Urinary bladder (tissue), 4 donors: Measurements from ENCODE around the gene NPAS3. TPM values are rescaled to one million over a fixed set of nuclear protein-coding genes. Genes with fewer than 3 reads are reported as not detected.

Source experiments
- DNase-seq: peaks from one replicate; pipeline ENCODE4 v3.0.0-alpha.2; 2015; ENCODE audit errors: extremely low spot score
- H3K27ac ChIP-seq: one replicate; pipeline ENCODE4 v1.5.1; 2013; ENCODE audit warnings: low read depth, mild to moderate bottlenecking, moderate library complexity
- H3K36me3 ChIP-seq: one replicate; pipeline ENCODE4 v1.6.1; 2013; ENCODE audit warnings: mild to moderate bottlenecking, moderate library complexity; ENCODE audit not compliant: insufficient read depth
- H3K4me1 ChIP-seq: one replicate; pipeline ENCODE4 v1.6.1; 2013; ENCODE audit warnings: mild to moderate bottlenecking, moderate library complexity; ENCODE audit not compliant: insufficient read depth
- H3K4me3 ChIP-seq: one replicate; pipeline ENCODE4 v1.5.1; 2013; ENCODE audit warnings: low read depth, low read length
- WGBS: extraction: QIAGEN DNeasy Blood & Tissue Kit; methylation state at CpG from one replicate; pipeline ENCODE4 v1.1.7; 2013; 5-methylcytosine and 5-hydroxymethylcytosine counted together
- polyA plus RNA-seq: library from polyadenylated mRNA; stranded (reverse); fragments of 200-250 nt; gene quantifications from one replicate; pipeline ENCODE4 v1.2.3, GENCODE V29; 2013
- total RNA-seq: library from RNA; depleted of rRNA; stranded (reverse); fragments of >200 nt; gene quantifications from one replicate; pipeline ENCODE4 v1.2.3, GENCODE V29; 2014
- donor health status: healthy with polysubstance abuse.
- donor health status: healthy.

Gene NPAS3
- total and polyA plus RNA-seq, 2 donors, result 1.0 to 7.1 TPM

GRCh38 chr14:33376510-33376909 lies 437.8 kb downstream of the NPAS3 start:
- WGBS, result 44% methylated on average over 3 of the region's 3 CpGs
- Histone ChIP-seq H3K4me1 (no peaks in the 10 kb centered on the region), H3K36me3 (no peaks in the 10 kb centered on the region), H3K4me3 (no peak overlapping the region), H3K27ac (no peak overlapping the region)
- no peak for DNase-seq

DNA sequence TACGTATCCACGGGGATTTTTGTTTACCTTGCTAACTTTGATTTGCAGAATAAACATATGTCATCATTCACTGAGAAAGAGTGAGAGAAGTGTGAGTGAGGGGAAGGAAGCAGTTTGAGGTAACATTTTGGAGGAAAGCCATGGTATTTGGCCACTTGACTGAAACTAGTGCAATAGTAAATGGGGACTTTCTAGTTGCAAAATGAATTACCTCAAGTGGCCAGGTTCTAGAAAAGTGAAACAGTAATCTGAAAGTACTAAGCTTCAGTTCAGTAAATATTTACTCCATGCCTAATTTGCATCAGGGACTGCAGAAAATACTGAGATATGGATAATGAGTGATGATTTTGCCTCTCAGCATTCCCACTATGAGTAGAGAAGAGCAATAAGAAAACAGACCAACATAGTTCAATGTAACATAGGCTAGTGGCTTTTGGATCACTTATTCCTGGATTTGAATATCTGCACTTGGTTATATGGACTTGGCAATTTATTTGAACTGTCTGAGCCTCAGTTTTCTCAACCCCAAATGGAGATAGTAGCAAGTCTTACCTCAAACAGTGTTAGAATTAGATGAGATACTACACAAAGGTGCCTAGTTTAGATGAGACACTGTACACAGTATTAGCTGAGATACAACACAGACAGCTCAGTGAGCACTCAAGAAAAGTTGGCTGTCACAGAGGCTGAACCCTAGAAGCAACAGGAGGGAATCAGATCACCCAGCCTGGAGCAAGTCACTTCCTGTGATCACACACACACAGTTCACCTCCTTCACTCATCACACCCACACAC lies 439.1 kb downstream of the NPAS3 start:
- Histone ChIP-seq H3K4me3 (no peak overlapping the region), H3K4me1 (no peaks in the 10 kb centered on the region), H3K36me3 (no peaks in the 10 kb centered on the region), H3K27ac (no peak overlapping the region)
- 85% methylated on average over 2 of the region's 2 CpGs for WGBS
- DNase-seq, result no peak

GRCh38 chr14:33381717-33382116 lies 443.0 kb downstream of the NPAS3 start:
- no peak for DNase-seq
- H3K27ac ChIP-seq, result no peak overlapping the region
- no peaks in the 10 kb centered on the region for H3K4me1 ChIP-seq
- no peak overlapping the region for H3K4me3 ChIP-seq
- 65% methylated on average over 2 of the region's 2 CpGs for WGBS
- no peaks in the 10 kb centered on the region for H3K36me3 ChIP-seq

GRCh38 chr14:33386140-33386539 lies 447.5 kb downstream of the NPAS3 start:
- H3K4me1 ChIP-seq, result no peaks in the 10 kb centered on the region
- no peak overlapping the region for H3K4me3 ChIP-seq
- H3K36me3 ChIP-seq, result no peaks in the 10 kb centered on the region
- H3K27ac ChIP-seq, result no peak overlapping the region
- no peak for DNase-seq

DNA sequence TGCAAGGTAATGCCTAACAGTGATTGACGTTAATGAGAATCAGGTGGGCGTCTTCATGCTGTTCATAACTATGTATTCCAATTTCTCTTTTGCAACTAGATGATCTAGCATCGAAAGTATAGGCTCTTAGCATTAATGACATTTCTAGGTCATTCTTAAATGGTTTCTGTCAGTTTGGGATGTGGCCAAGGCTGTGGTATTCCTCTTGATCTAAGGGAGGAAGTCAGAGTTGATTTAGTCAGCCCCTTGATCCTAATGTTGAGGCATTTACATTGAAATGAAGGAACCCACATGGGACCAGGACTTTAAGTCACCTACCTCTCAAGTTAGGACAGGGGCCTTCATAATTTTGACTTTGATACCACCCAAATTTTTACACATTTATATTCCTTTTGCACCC lies 448.1 kb downstream of the NPAS3 start:
- Histone ChIP-seq H3K4me3 (no peak overlapping the region), H3K4me1 (no peaks in the 10 kb centered on the region), H3K36me3 (no peaks in the 10 kb centered on the region), H3K27ac (no peak overlapping the region)
- no peak for DNase-seq
- WGBS, result 88% methylated on average over 3 of the region's 3 CpGs

DNA sequence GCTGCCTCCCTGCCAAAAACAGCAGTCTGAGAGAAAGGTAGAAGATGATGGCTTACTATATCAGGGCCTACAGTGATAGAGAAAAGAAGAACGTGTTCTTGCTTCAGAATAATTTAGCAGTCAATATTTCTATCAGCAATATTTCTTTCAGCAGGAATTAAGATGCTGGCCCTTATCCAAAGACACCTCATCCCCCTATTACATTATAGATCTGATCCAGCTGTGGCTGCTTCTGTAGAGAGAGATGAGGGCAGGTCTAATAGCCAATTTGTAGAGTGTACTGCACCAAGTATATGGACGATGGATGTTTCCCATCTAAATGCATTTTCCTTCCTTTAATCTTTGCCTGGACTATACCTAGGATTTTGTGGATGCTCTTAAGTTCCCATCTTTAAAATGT lies 451.7 kb downstream of the NPAS3 start:
- Histone ChIP-seq H3K4me3 (no peak overlapping the region), H3K4me1 (no peaks in the 10 kb centered on the region), H3K36me3 (no peaks in the 10 kb centered on the region), H3K27ac (no peak overlapping the region)
- 49% methylated on average over 2 of the region's 2 CpGs for WGBS
- no peak for DNase-seq

GRCh38 chr14:33393231-33393894 lies 454.7 kb downstream of the NPAS3 start:
- no peak overlapping the region for H3K4me3 ChIP-seq
- no peaks in the 10 kb centered on the region for H3K36me3 ChIP-seq
- H3K4me1 ChIP-seq, result no peaks in the 10 kb centered on the region
- WGBS, result 67% methylated on average over 11 of the region's 11 CpGs
- H3K27ac ChIP-seq, result no peak overlapping the region
- DNase-seq, result no peak

GRCh38 chr14:33393895-33394368 lies 455.3 kb downstream of the NPAS3 start:
- Histone ChIP-seq H3K4me3 (no peak overlapping the region), H3K27ac (no peak overlapping the region), H3K36me3 (no peaks in the 10 kb centered on the region), H3K4me1 (no peaks in the 10 kb centered on the region)
- DNase-seq, result no peak
- WGBS, result 88% methylated on average over 3 of the region's 3 CpGs

- DNase-seq, result no peak
- H3K27ac ChIP-seq, result no peak overlapping the region
- WGBS, result 90% methylated on average over 3 of the region's 3 CpGs
- no peak overlapping the region for H3K4me3 ChIP-seq
- no peaks in the 10 kb centered on the region for H3K4me1 ChIP-seq
- no peaks in the 10 kb centered on the region for H3K36me3 ChIP-seq
These were observed 462.6 kb downstream of the NPAS3 start for GRCh38 chr14:33401311-33401710.

DNA sequence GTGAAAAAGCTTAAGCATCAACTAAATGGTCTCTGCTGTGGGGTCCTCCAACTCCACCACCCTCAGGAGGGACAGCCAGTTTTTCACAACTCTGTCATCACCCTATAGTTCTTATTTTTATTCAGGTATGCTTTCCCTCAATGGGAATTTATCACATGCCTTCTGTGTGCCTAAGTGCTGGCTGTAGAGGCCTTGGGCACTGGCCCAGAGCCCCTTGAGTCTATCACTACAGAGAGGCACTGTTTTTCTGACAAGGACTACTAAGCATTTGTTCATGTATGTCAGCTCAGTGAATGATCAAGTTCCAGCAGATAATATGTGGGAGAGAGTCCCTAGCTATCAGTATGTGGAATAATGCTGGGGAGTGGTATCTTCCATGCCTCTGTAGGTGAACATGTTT lies 463.9 kb downstream of the NPAS3 start:
- H3K4me3 ChIP-seq, result no peak overlapping the region
- no peaks in the 10 kb centered on the region for H3K36me3 ChIP-seq
- H3K27ac ChIP-seq, result no peak overlapping the region
- no peak for DNase-seq
- no peaks in the 10 kb centered on the region for H3K4me1 ChIP-seq

DNA sequence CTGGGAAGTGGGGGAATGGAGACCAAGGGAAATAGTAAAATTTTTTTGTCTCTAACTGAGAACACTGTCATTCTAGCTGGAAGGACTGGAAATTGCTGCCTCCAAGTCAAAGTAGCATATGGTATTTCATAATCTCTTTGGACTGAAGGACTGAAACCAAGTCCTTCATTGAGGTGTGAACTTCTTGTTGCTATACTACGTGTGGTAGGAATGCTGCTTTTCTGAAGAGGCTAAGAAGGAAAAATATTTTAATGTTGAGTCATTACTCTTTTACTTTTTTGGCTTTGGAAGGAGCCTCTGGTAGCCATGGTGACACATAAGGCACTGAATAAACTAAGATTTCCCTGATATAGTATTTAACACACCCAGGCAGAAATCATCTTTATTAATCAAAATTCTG lies 465.4 kb downstream of the NPAS3 start:
- Histone ChIP-seq H3K4me1 (no peaks in the 10 kb centered on the region), H3K36me3 (no peaks in the 10 kb centered on the region), H3K4me3 (no peak overlapping the region), H3K27ac (no peak overlapping the region)
- no peak for DNase-seq
- 45% methylated on average over 1 of the region's 1 CpG for WGBS

GRCh38 chr14:33404964-33405574 lies 466.4 kb downstream of the NPAS3 start:
- Histone ChIP-seq H3K36me3 (no peaks in the 10 kb centered on the region), H3K4me1 (no peaks in the 10 kb centered on the region), H3K27ac (no peak overlapping the region), H3K4me3 (no peak overlapping the region)
- DNase-seq, result no peak
- 98% methylated on average over 1 of the region's 1 CpG for WGBS

- Histone ChIP-seq H3K4me1 (no peaks in the 10 kb centered on the region), H3K4me3 (no peak overlapping the region), H3K27ac (no peak overlapping the region), H3K36me3 (no peaks in the 10 kb centered on the region)
- DNase-seq, result no peak
- WGBS, result 87% methylated on average over 2 of the region's 2 CpGs
These were observed 468.1 kb downstream of the NPAS3 start for GRCh38 chr14:33406766-33407165.

DNA sequence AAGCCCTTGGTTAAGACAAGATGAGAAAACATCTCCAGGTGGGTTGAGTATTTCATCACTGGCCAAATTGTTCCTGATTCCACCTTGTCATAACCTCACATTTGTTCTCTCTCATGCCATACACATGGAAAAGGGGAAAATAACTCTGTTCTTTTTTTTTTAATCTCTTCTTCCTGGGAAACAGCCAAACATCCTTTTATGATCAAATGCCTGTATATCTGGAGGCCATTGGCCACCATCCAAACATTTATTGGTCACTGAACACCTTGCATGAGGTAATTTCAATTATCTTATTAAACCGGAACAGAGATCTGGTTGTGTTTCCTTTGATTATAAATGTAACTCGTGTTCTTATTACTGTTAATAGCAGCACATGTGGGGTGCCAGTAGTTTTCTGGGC lies 469.6 kb downstream of the NPAS3 start:
- 40% methylated on average over 2 of the region's 2 CpGs for WGBS
- Histone ChIP-seq H3K27ac (no peak overlapping the region), H3K4me1 (no peaks in the 10 kb centered on the region), H3K4me3 (no peak overlapping the region), H3K36me3 (no peaks in the 10 kb centered on the region)
- DNase-seq, result no peak
